Sigmoid colon (tissue), 7 donors: ENCODE measurements around the gene UPP1. TPM values are rescaled to one million over a fixed set of nuclear protein-coding genes. Genes with fewer than 3 reads are reported as not detected.
"Not testable (repeated sequence)": the region's sequence is repeated elsewhere in the genome, so short reads cannot be mapped to it uniquely, and the experiment has no call there.

Experiments
- DNase-seq: peaks from one replicate; pipeline ENCODE4 v3.0.0-alpha.2; 2019
- H3K27ac ChIP-seq, 4 donors: fragments of 200-600 bp; sonication (generic); one replicate each; pipeline ENCODE4 v1.5.1; 2016 to 2019; ENCODE audit warnings: mild to moderate bottlenecking in 1 of 4
- H3K27me3 ChIP-seq, 3 donors: fragments of 200-600 bp; sonication (generic); one replicate each; pipeline ENCODE4 v1.5.1; 2019; ENCODE audit warnings: mild to moderate bottlenecking in 1 of 3
- H3K36me3 ChIP-seq, 4 donors: fragments of 200-600 bp; sonication (generic); one replicate each; pipeline ENCODE4 v1.5.1; 2016 to 2019
- H3K4me1 ChIP-seq, 4 donors: fragments of 200-600 bp; sonication (generic); one replicate each; pipeline ENCODE4 v1.5.1; 2017 to 2019
- H3K4me3 ChIP-seq, 4 donors: fragments of 200-600 bp; sonication (generic); one replicate each; pipeline ENCODE4 v1.5.1; 2017 to 2019; ENCODE audit warnings: mild to moderate bottlenecking in 2 of 4, moderate library complexity in 1 of 4
- H3K9me3 ChIP-seq, 4 donors: fragments of 200-600 bp in 3 of 4; sonication (generic) in 3 of 4; one replicate each; pipeline versions ENCODE4 v1.5.1 to v1.6.1; 2013 to 2019
- CTCF ChIP-seq, 4 experiments: fragments of 450-650 bp in 3 of 4; fragments of 200-600 bp in 1 of 4; IDR thresholded peaks; one replicate each; pipeline ENCODE4 v1.5.1; 2016 to 2019; ENCODE audit warnings: antibody characterized with exemption in 4 of 4, mild to moderate bottlenecking in 3 of 4, moderate library complexity in 2 of 4
- EP300 ChIP-seq, 4 donors: sonication (generic); formaldehyde crosslinking; IDR thresholded peaks; one replicate each; pipeline ENCODE4 v1.6.1; 2017; ENCODE audit warnings: antibody characterized with exemption in 4 of 4
- POLR2A ChIP-seq, 2 donors: fragments of 450-650 bp; IDR thresholded peaks; one replicate each; pipeline ENCODE4 v1.6.1; 2016; ENCODE audit warnings: antibody characterized with exemption in 2 of 2, mild to moderate bottlenecking in 2 of 2, moderate library complexity in 2 of 2
- POLR2AphosphoS5 ChIP-seq, 4 donors: sonication (generic); formaldehyde crosslinking; IDR thresholded peaks; one replicate each; pipeline ENCODE4 v1.6.1; 2017; ENCODE audit warnings: antibody characterized with exemption in 4 of 4
- WGBS, 2 donors: extraction: QIAGEN DNeasy Blood & Tissue Kit; methylation state at CpG; one replicate each; pipeline ENCODE4 v1.1.7; 2013; 5-methylcytosine and 5-hydroxymethylcytosine counted together
- intact Hi-C: fragments of 100-400 bp; cut with DNase I; formaldehyde crosslinking; loops from one replicate; pipeline ENCODE4 v1.15.1; 2023
- polyA plus RNA-seq, 3 donors: library from polyadenylated mRNA; stranded (reverse); fragments of 200-250 nt; gene quantifications; one replicate each; pipeline ENCODE4 v1.2.3, GENCODE V29; 2013
- total RNA-seq, 4 donors: library from RNA; depleted of rRNA; stranded (reverse); fragments of >200 nt; gene quantifications; one replicate each; pipeline ENCODE4 v1.1.0, GENCODE V29; 2016
- donor health status: healthy with polysubstance abuse.
- donor health status: Bipolar disorder and iron deficiency.
- donor health status: healthy.

Gene UPP1
- total and polyA plus RNA-seq, 7 donors, result 10.2 to 136 (median 17.1) TPM

GRCh38 chr7:48141521-48141920, 52.5 kb downstream of the UPP1 start:
- Histone ChIP-seq H3K27me3 (no peaks in the 10 kb centered on the region), H3K4me1 (peaks cover 0 to 8% (median 7%) of the 10 kb centered on the region in 4 donors), H3K4me3 (no peak overlapping the region), H3K27ac (no peak overlapping the region), H3K9me3 (peaks cover 0 to 3% (median 0%) of the 10 kb centered on the region in 4 donors), H3K36me3 (no peaks in the 10 kb centered on the region)
- DNase-seq, result no peak
- intact Hi-C loops, result no loop called here
- TF ChIP-seq CTCF (IDR thresholded peaks at IDR 0.05) (no peak), POLR2AphosphoS5 (IDR thresholded peaks at IDR 0.05) (no peak), EP300 (IDR thresholded peaks at IDR 0.05) (no peak), POLR2A (IDR thresholded peaks at IDR 0.05) (no peak)
- WGBS, 2 donors, result 31 to 49% methylated on average over 1 of the region's 1 CpG

GRCh38 chr7:48144291-48144768, 55.3 kb downstream of the UPP1 start:
- no peak overlapping the region for H3K27ac ChIP-seq
- H3K36me3 ChIP-seq, result no peaks in the 10 kb centered on the region
- DNase-seq, result no peak
- TF ChIP-seq EP300 (IDR thresholded peaks at IDR 0.05), result no peak
- no peak for TF ChIP-seq POLR2A (IDR thresholded peaks at IDR 0.05)
- TF ChIP-seq CTCF (IDR thresholded peaks at IDR 0.05), result no peak
- no peak for TF ChIP-seq POLR2AphosphoS5 (IDR thresholded peaks at IDR 0.05)
- intact Hi-C loops, result no loop called here
- H3K4me1 ChIP-seq, result peaks cover 0 to 8% (median 7%) of the 10 kb centered on the region in 4 donors
- H3K4me3 ChIP-seq, result no peak overlapping the region
- WGBS, 2 donors, result 14 to 58% methylated on average over 4 of the region's 4 CpGs
- no peaks in the 10 kb centered on the region for H3K27me3 ChIP-seq
- H3K9me3 ChIP-seq, result peaks cover 0 to 3% (median 0%) of the 10 kb centered on the region in 4 donors

- no peak overlapping the region for H3K27ac ChIP-seq
- no peak for DNase-seq
These were observed 58.1 kb downstream of the UPP1 start for GRCh38 chr7:48147078-48147591.

DNA sequence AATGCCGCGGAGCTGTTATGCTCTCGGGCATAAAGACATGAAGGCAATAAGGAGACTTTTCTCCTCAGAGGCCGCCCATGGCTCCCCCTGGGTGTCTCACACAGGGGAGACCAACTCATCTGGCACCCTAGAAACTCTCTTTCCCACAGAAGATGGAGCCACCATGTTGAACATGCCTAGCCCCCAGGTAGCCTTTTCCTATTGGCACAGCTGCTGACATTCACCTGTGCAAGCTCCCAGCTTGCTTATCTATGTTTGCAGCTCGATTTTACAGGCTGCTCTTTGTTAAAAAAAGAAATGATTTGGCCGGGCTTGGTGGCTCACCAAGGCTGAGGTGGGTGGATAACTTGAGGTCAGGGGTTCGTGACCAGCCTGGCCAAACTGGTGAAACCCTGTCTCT, 58.6 kb downstream of the UPP1 start:
- WGBS, 2 donors, result 12 to 66% methylated on average over 7 of the region's 7 CpGs
- H3K36me3 ChIP-seq, H3K27me3 ChIP-seq, H3K27ac ChIP-seq, intact Hi-C loops, DNase-seq, H3K9me3 ChIP-seq, H3K4me3 ChIP-seq, H3K4me1 ChIP-seq: not testable (repeated sequence)

More at GRCh38 chr7:48147078-48147591, 58.1 kb downstream of the UPP1 start:
- 15 to 57% methylated on average over 4 of the region's 4 CpGs for WGBS, 2 donors
- no peaks in the 10 kb centered on the region for H3K27me3 ChIP-seq
- no peaks in the 10 kb centered on the region for H3K4me1 ChIP-seq
- intact Hi-C loops, result no loop called here
- H3K4me3 ChIP-seq, result no peak overlapping the region
- TF ChIP-seq POLR2A (IDR thresholded peaks at IDR 0.05) (no peak), POLR2AphosphoS5 (IDR thresholded peaks at IDR 0.05) (no peak), EP300 (IDR thresholded peaks at IDR 0.05) (no peak), CTCF (IDR thresholded peaks at IDR 0.05) (no peak)
- peaks cover 0 to 1% (median 0%) of the 10 kb centered on the region in 4 donors for H3K9me3 ChIP-seq
- no peaks in the 10 kb centered on the region for H3K36me3 ChIP-seq

DNA sequence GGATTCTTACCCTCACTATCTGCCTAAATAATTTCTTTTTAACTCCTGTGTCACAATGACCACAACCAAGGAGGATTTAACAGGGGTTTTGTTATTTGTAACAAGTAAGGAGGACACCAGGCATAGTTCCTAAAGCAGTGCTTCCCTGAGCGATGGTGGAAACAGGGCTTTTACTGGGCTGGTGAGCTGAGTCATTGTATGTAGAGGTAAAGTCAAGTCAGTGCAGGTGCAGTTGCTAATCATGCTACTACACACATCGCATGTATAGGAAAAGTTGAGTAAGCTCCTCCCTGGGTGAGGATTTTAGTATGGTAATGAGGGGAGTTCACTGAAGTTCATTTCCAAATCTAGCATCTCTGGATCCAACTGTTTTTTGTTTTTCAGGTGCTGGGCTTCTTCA, 59.2 kb downstream of the UPP1 start:
- WGBS, 2 donors, result 75 to 85% methylated on average over 2 of the region's 2 CpGs

More for the DNA sequence above, 59.2 kb downstream of the UPP1 start:
- H3K4me3 ChIP-seq, result no peak overlapping the region
- TF ChIP-seq EP300 (IDR thresholded peaks at IDR 0.05), result no peak
- TF ChIP-seq POLR2AphosphoS5 (IDR thresholded peaks at IDR 0.05), result no peak
- TF ChIP-seq CTCF (IDR thresholded peaks at IDR 0.05), result no peak
- TF ChIP-seq POLR2A (IDR thresholded peaks at IDR 0.05), result no peak
- no peaks in the 10 kb centered on the region for H3K9me3 ChIP-seq
- no peak overlapping the region for H3K27ac ChIP-seq
- no peaks in the 10 kb centered on the region for H3K27me3 ChIP-seq
- H3K4me1 ChIP-seq, result no peaks in the 10 kb centered on the region
- no peak for DNase-seq
- intact Hi-C loops, result no loop called here
- H3K36me3 ChIP-seq, result no peaks in the 10 kb centered on the region
